ENCODE results near the gene CDYL. TPM values are rescaled to one million over a fixed set of nuclear protein-coding genes. Genes with fewer than 3 reads are reported as not detected.

Gene CDYL
- total RNA-seq, 1 experiment from 2014 or later = 41.6 TPM

- BruUV-seq (replicated peaks) = no TSS peak
- H3K9me3 Mint-ChIP-seq (ENCODE audit: unreplicated experiment) = no peaks in the 10 kb centered on the region
- TF ChIP-seq CTCF (IDR thresholded peaks at IDR 0.05; ENCODE audit: insufficient read depth in 1 of 2, low read depth in 1 of 2, low read length in 1 of 2, severe bottlenecking in 1 of 2, unreplicated experiment in 1 of 2) = no peak
- H3K4me1 ChIP-seq = peaks cover 14% of the 10 kb centered on the region
- intact Hi-C loops (cut with micrococcal nuclease; ENCODE audit: unreplicated experiment) = no loop called here
- H3K27me3 Mint-ChIP-seq (ENCODE audit: insufficient read depth, unreplicated experiment) = no peaks in the 10 kb centered on the region
- no peaks in the 10 kb centered on the region for H3K9me3 ChIP-seq
- CTCF ChIA-PET = no interaction called here
- H3K36me3 ChIP-seq (ENCODE audit: control insufficient read depth, insufficient read depth, low read length) = no peaks in the 10 kb centered on the region
- DNase-seq = no peak
- H3K27ac Mint-ChIP-seq (ENCODE audit: unreplicated experiment) = no peak overlapping the region
- H3K27me3 ChIP-seq (replicated peaks; ENCODE audit: control insufficient read depth, insufficient read depth, low read length) = no peaks in the 10 kb centered on the region
- peaks cover 26% of the 10 kb centered on the region for H3K4me1 Mint-ChIP-seq (ENCODE audit: low read depth, unreplicated experiment)
- POLR2A ChIA-PET = no interaction called here
- no peak overlapping the region for H3K4me3 ChIP-seq (ENCODE audit: low read depth, low read length)
- no peak overlapping the region for H3K4me3 Mint-ChIP-seq (ENCODE audit: unreplicated experiment)
- H3K36me3 Mint-ChIP-seq (ENCODE audit: insufficient read depth, unreplicated experiment) = no peaks in the 10 kb centered on the region
These were observed 44.2 kb upstream of the CDYL start for GRCh38 chr6:4731996-4732395.

GRCh38 chr6:4732691-4733315, 43.4 kb upstream of the CDYL start:
- DNase-seq = peak in 1 of 2 experiments; percentile 56
- Mint-ChIP-seq H3K27me3 (ENCODE audit: insufficient read depth, unreplicated experiment) (no peaks in the 10 kb centered on the region), H3K4me1 (ENCODE audit: low read depth, unreplicated experiment) (peaks cover 20% of the 10 kb centered on the region), H3K36me3 (ENCODE audit: insufficient read depth, unreplicated experiment) (no peaks in the 10 kb centered on the region), H3K9me3 (ENCODE audit: unreplicated experiment) (no peaks in the 10 kb centered on the region), H3K4me3 (ENCODE audit: unreplicated experiment) (no peak overlapping the region), H3K27ac (ENCODE audit: unreplicated experiment) (no peak overlapping the region)
- no peaks in the 10 kb centered on the region for H3K9me3 ChIP-seq
- CTCF ChIA-PET = no interaction called here
- intact Hi-C loops (cut with micrococcal nuclease; ENCODE audit: unreplicated experiment) = no loop called here
- no peaks in the 10 kb centered on the region for H3K27me3 ChIP-seq (replicated peaks; ENCODE audit: control insufficient read depth, insufficient read depth, low read length)
- TF ChIP-seq CTCF (IDR thresholded peaks at IDR 0.05; ENCODE audit: insufficient read depth in 1 of 2, low read depth in 1 of 2, low read length in 1 of 2, severe bottlenecking in 1 of 2, unreplicated experiment in 1 of 2) = no peak
- H3K36me3 ChIP-seq (ENCODE audit: control insufficient read depth, insufficient read depth, low read length) = no peaks in the 10 kb centered on the region
- BruUV-seq (replicated peaks) = no TSS peak
- H3K4me1 ChIP-seq = peaks cover 9% of the 10 kb centered on the region
- no peak overlapping the region for H3K4me3 ChIP-seq (ENCODE audit: low read depth, low read length)
- POLR2A ChIA-PET = no interaction called here

GRCh38 chr6:4736371-4736873, 39.8 kb upstream of the CDYL start:
- no peaks in the 10 kb centered on the region for H3K9me3 Mint-ChIP-seq (ENCODE audit: unreplicated experiment)
- no peak overlapping the region for H3K4me3 Mint-ChIP-seq (ENCODE audit: unreplicated experiment)

More at GRCh38 chr6:4736371-4736873, 39.8 kb upstream of the CDYL start:
- Mint-ChIP-seq H3K4me1 (ENCODE audit: low read depth, unreplicated experiment) (peaks cover 6% of the 10 kb centered on the region), H3K27me3 (ENCODE audit: insufficient read depth, unreplicated experiment) (no peaks in the 10 kb centered on the region), H3K27ac (ENCODE audit: unreplicated experiment) (no peak overlapping the region), H3K36me3 (ENCODE audit: insufficient read depth, unreplicated experiment) (no peaks in the 10 kb centered on the region)
- TF ChIP-seq CTCF (IDR thresholded peaks at IDR 0.05; ENCODE audit: insufficient read depth in 1 of 2, low read depth in 1 of 2, low read length in 1 of 2, severe bottlenecking in 1 of 2, unreplicated experiment in 1 of 2) = no peak
- intact Hi-C loops (cut with micrococcal nuclease; ENCODE audit: unreplicated experiment) = no loop called here
- no peak for DNase-seq
- Histone ChIP-seq H3K9me3 (no peaks in the 10 kb centered on the region), H3K27me3 (replicated peaks; ENCODE audit: control insufficient read depth, insufficient read depth, low read length) (no peaks in the 10 kb centered on the region), H3K4me1 (no peaks in the 10 kb centered on the region), H3K36me3 (ENCODE audit: control insufficient read depth, insufficient read depth, low read length) (no peaks in the 10 kb centered on the region), H3K4me3 (ENCODE audit: low read depth, low read length) (no peak overlapping the region)
- CTCF ChIA-PET = no interaction called here
- POLR2A ChIA-PET = no interaction called here
- BruUV-seq (replicated peaks) = no TSS peak
